ENCODE results near the gene GRHPR. TPM values are rescaled to one million over a fixed set of nuclear protein-coding genes. Genes with fewer than 3 reads are reported as not detected.
"Not testable (repeated sequence)": the region's sequence is repeated elsewhere in the genome, so short reads cannot be mapped to it uniquely, and the experiment has no call there.

The GRHPR gene
- total RNA-seq, 1 donor, result 133 TPM

DNA sequence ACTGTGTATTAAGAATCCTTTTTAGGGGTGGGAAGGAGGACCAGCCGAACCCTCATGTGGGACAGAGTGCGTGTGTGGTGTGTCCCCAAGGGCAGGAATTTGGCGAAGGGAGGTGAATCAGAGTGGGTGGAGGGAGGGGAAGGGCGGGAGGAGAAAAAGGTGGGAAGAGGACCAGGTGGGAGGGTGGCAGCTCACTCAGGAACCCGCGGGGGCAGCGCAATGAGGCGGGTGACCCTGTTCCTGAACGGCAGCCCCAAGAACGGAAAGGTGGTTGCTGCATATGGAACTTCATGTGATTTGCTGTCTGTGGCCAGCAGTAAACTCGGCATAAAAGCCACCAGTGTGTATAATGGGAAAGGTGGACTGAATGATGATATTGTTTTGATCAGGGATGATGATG is 54.4 kb downstream of the GRHPR start:
- no peak overlapping the region for H3K4me3 ChIP-seq (ENCODE audit: low read depth, low read length)
- TF ChIP-seq, protein P1, sequence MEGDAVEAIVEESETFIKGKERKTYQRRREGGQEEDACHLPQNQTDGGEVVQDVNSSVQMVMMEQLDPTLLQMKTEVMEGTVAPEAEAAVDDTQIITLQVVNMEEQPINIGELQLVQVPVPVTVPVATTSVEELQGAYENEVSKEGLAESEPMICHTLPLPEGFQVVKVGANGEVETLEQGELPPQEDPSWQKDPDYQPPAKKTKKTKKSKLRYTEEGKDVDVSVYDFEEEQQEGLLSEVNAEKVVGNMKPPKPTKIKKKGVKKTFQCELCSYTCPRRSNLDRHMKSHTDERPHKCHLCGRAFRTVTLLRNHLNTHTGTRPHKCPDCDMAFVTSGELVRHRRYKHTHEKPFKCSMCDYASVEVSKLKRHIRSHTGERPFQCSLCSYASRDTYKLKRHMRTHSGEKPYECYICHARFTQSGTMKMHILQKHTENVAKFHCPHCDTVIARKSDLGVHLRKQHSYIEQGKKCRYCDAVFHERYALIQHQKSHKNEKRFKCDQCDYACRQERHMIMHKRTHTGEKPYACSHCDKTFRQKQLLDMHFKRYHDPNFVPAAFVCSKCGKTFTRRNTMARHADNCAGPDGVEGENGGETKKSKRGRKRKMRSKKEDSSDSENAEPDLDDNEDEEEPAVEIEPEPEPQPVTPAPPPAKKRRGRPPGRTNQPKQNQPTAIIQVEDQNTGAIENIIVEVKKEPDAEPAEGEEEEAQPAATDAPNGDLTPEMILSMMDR (IDR thresholded peaks at IDR 0.05; ENCODE audit: insufficient read depth, low read length), result no peak
- no peak for DNase-seq (ENCODE audit: low read depth)

DNA sequence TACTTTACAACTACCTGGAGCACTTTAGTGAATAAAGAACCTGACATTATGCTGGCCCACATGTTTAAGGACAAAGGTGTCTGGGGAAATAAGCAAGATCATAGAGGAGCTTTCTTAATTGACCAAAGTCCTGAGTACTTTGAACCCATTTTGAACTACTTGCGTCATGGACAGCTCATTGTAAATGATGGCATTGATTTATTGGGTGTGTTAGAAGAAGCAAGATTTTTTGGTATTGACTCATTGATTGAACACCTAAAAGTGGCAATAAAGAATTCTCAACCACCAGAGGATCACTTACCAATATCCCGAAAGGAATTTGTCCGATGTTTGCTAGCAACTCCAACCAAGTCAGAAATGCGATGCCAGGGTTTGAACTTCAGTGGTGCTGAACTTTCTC is 54.9 kb downstream of the GRHPR start:
- not testable (repeated sequence) for DNase-seq (ENCODE audit: low read depth); H3K4me3 ChIP-seq (ENCODE audit: low read depth, low read length)

DNA sequence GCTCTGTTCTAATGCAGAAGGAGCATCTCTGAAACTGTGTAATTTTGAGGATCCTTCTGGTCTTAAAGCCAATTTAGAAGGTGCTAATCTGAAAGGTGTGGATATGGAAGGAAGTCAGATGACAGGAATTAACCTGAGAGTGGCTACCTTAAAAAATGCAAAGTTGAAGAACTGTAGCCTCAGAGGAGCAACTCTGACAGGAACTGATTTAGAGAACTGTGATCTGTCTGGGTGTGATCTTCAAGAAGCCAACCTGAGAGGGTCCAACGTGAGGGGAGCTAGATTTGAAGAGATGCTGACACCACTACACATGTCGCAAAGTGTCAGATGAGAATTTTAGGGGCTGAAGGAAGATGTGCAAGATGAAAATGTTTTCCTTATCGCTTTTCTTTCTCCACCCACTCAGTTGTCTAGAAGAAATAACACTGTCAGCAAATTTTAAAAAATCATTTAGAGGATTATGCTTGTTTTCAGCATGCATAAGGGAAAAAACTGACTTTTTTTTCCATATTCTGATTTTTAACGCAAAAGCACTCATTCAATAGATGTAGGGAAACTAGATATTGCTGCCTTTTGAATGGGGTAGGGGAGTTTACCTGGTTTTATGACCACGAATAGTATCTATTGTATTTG is 55.6 kb downstream of the GRHPR start:
- not testable (repeated sequence) for H3K4me3 ChIP-seq (ENCODE audit: low read depth, low read length); DNase-seq (ENCODE audit: low read depth)

DNA sequence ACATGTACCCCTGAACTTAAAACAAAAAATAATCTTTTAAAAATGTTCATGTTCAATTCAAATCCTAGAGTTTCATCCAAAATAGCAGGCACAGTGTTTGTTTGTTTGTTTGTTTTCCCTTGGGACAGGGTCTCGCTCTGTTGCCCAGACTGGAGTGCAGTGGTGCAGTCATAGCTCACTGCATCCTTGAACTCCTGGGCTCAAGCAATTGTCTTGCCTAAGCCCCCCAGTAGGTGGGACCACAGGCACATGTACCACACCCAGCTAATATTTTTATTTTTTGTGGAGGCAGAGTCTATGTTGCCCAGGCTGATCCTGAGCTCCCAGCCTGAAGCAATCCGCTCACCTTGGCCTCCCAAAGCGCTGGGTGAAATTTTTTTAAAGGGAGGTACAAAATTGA is 58.3 kb downstream of the GRHPR start:
- TF ChIP-seq, protein P1 (IDR thresholded peaks at IDR 0.05; ENCODE audit: insufficient read depth, low read length), result no peak
- no peak overlapping the region for H3K4me3 ChIP-seq (ENCODE audit: low read depth, low read length)
- no peak for DNase-seq (ENCODE audit: low read depth)

DNA sequence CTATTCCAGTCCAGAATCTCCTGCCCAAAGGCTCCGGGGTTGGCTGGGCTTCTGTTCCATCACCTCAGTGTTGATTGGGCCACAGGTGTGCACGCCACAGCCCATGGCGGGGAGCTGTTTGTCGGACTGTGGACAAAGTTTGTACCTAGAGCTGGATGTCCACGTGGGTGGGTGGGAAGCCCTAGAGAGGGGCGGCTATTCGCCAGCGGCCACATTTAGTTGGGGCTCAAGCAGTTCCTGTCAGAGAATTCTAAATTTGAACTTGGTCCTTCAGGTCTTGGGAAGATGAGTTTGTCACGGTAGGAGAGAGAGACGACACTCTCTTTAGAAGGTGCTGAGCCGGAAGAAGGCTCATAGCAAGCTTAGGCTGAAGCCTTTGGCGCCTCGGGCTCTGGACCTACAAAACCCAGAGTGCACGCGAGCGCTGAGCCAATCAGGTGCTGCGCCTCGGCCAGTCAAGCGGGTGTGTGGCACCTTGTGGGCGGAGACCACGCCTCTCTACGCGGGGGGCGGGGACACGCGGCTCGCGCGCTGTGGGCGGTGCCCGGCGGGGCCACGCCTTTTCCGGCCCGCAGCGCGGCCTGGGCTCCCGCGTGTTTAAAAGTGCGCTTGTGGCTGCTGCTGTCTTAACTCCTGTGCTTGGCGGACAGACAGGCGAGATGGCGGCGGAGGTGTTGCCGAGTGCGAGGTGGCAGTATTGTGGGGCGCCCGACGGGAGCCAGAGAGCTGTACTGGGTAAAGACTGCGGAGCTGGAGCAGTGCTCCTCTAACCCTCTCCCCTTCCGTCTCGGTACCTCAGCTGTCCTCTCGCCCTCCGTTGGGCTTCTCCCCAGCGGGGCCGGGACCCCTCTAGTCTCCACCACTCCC is 63.1 kb downstream of the GRHPR start, which contains the start of gene POLR1E:
POLR1E (plus strand) TSS at position 560 of the 867 bp plus-strand sequence; CDS start at position 660, 100 bp downstream.
- H3K4me3 ChIP-seq (ENCODE audit: low read depth, low read length), result peak within 1 kb of the TSS; percentile 92
- DNase-seq (ENCODE audit: low read depth), result peak; percentile 86

DNA sequence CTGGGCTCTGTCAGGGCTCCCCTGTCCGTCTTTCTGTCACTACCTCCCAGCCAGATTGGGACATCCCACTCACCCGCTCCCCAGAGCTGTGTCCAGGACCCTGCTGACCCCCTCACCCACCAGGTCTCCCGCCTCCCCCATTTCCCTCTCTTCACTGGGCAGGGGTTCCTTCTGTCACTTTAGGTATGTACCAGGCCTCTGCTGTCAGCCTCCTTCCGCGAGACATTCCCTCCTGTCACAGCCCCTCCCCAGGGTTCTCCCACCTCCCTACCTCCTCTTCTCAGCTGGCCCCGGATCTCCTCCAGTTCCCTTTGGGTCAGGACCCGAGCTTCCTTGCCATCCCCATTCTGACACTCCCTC is 63.7 kb downstream of the GRHPR start:
- TF ChIP-seq, protein P1 (IDR thresholded peaks at IDR 0.05; ENCODE audit: insufficient read depth, low read length), result no peak
- peak overlapping the region; percentile 92 for H3K4me3 ChIP-seq (ENCODE audit: low read depth, low read length)
- DNase-seq (ENCODE audit: low read depth), result no peak

More for the DNA sequence above, 63.1 kb downstream of the GRHPR start, which contains the start of gene POLR1E:
- TF ChIP-seq, protein P1 (IDR thresholded peaks at IDR 0.05; ENCODE audit: insufficient read depth, low read length), result no peak

Other genes starting within 250 kb of the GRHPR start
- 9.3 and 9.4 TPM in 2 replicates for gene ZBTB5, start 42.8 kb downstream of the GRHPR start, total RNA-seq (ENCODE audit: low replicate concordance)
- 29.1 and 36.6 TPM in 2 replicates for gene POLR1E, start 63.3 kb downstream of the GRHPR start, total RNA-seq (ENCODE audit: low replicate concordance)
- gene FBXO10, start 153.7 kb downstream of the GRHPR start, total RNA-seq (ENCODE audit: low replicate concordance), result 7.1 and 7.6 TPM in 2 replicates
- gene TOMM5, start 169.9 kb downstream of the GRHPR start, total RNA-seq (ENCODE audit: low replicate concordance), result 58.5 and 181 TPM in 2 replicates
- gene FRMPD1, start 228.3 kb downstream of the GRHPR start, total RNA-seq (ENCODE audit: low replicate concordance), result not detected in 2 replicates